NT2/D1 (cell line): ENCODE data around the gene SIL1.
A peak's percentile ranks its signal among the peaks of the same experiment; 100 is the strongest.

Source experiments
- DNase-seq: peaks from one replicate; pipeline ENCODE4 v3.0.0-alpha.2; 2011; ENCODE audit warnings: low read depth, low spot score
- H3K27me3 ChIP-seq: 2 replicates; pipeline ENCODE4 v1.6.0; 2011; ENCODE audit warnings: mild to moderate bottlenecking; ENCODE audit not compliant: insufficient read length, insufficient read depth
- H3K36me3 ChIP-seq: 2 replicates; pipeline ENCODE4 v1.6.1; 2011; ENCODE audit warnings: mild to moderate bottlenecking, low read length, mixed read lengths; ENCODE audit not compliant: insufficient read depth, insufficient read length
- H3K4me1 ChIP-seq: 2 replicates; pipeline ENCODE4 v1.5.1; 2011; ENCODE audit not compliant: insufficient read depth, insufficient read length
- H3K4me3 ChIP-seq: 2 replicates; pipeline ENCODE4 v1.5.1; 2011; ENCODE audit warnings: low read depth; ENCODE audit not compliant: insufficient read length
- H3K9ac ChIP-seq: 2 replicates; pipeline ENCODE4 v1.6.0; 2011; ENCODE audit warnings: low read depth; ENCODE audit not compliant: insufficient read length
- H3K9me3 ChIP-seq: 2 replicates; pipeline ENCODE4 v1.5.1; 2011; ENCODE audit warnings: mild to moderate bottlenecking, low read length; ENCODE audit not compliant: insufficient read depth
- SUZ12 ChIP-seq: IDR thresholded peaks from 2 replicates; pipeline ENCODE4 v1.6.1; 2011; ENCODE audit not compliant: insufficient read length, insufficient read depth; ENCODE audit errors: extremely low read depth
- YY1 ChIP-seq: IDR thresholded peaks from 2 replicates; pipeline ENCODE4 v1.6.1; 2011; ENCODE audit not compliant: insufficient read length, insufficient read depth
- ZNF274 ChIP-seq: IDR thresholded peaks from 2 replicates; pipeline ENCODE4 v1.6.1; 2011; ENCODE audit warnings: mild to moderate bottlenecking, low read depth, low read length

Gene SIL1

GRCh38 chr5:139197710-139198669 is at the start of gene SIL1:
SIL1 (minus strand) TSS chr5:139198368; CDS start chr5:139127843, 70,525 bp downstream.
- Histone ChIP-seq H3K9ac (peak within 1 kb of the TSS; percentile 65), H3K9me3 (no peaks in the 10 kb centered on the region), H3K27me3 (no peaks in the 10 kb centered on the region), H3K4me1 (no peaks in the 10 kb centered on the region), H3K36me3 (no peaks in the 10 kb centered on the region), H3K4me3 (peak within 1 kb of the TSS; percentile 69)
- TF ChIP-seq ZNF274 (no peak), YY1 (no peak), SUZ12 (no peak)
- peak; percentile 88 for DNase-seq

GRCh38 chr5:139246394-139246793 is 48.2 kb upstream of the SIL1 start:
- Histone ChIP-seq H3K4me1 (no peaks in the 10 kb centered on the region), H3K36me3 (no peaks in the 10 kb centered on the region), H3K27me3 (no peaks in the 10 kb centered on the region), H3K9ac (no peak overlapping the region), H3K4me3 (no peak overlapping the region), H3K9me3 (no peaks in the 10 kb centered on the region)
- no peak for DNase-seq
- TF ChIP-seq SUZ12 (no peak), ZNF274 (no peak), YY1 (no peak)

GRCh38 chr5:139245637-139246339 is 47.6 kb upstream of the SIL1 start:
- Histone ChIP-seq H3K9ac (no peak overlapping the region), H3K36me3 (no peaks in the 10 kb centered on the region), H3K4me1 (no peaks in the 10 kb centered on the region), H3K9me3 (no peaks in the 10 kb centered on the region), H3K4me3 (no peak overlapping the region), H3K27me3 (no peaks in the 10 kb centered on the region)
- DNase-seq: no peak
- TF ChIP-seq YY1: no peak
- no peak for TF ChIP-seq SUZ12
- TF ChIP-seq ZNF274: no peak

GRCh38 chr5:139243425-139243970 is 45.3 kb upstream of the SIL1 start:
- H3K36me3 ChIP-seq: no peaks in the 10 kb centered on the region
- no peaks in the 10 kb centered on the region for H3K4me1 ChIP-seq
- H3K27me3 ChIP-seq: no peaks in the 10 kb centered on the region
- H3K9me3 ChIP-seq: no peaks in the 10 kb centered on the region
- TF ChIP-seq ZNF274: no peak
- no peak for TF ChIP-seq SUZ12
- no peak for TF ChIP-seq YY1
- H3K4me3 ChIP-seq: no peak overlapping the region
- DNase-seq: no peak
- no peak overlapping the region for H3K9ac ChIP-seq

- H3K27me3 ChIP-seq: no peaks in the 10 kb centered on the region
- no peak overlapping the region for H3K4me3 ChIP-seq
- TF ChIP-seq ZNF274 (no peak), SUZ12 (no peak), YY1 (no peak)
- no peaks in the 10 kb centered on the region for H3K36me3 ChIP-seq
- no peak for DNase-seq
- H3K9ac ChIP-seq: no peak overlapping the region
- H3K4me1 ChIP-seq: no peaks in the 10 kb centered on the region
- H3K9me3 ChIP-seq: 0 out of 2 replicates have a peak, but pooled peaks cover 4% of the 10 kb centered on the region
Measured at GRCh38 chr5:139241139-139241538, 43.0 kb upstream of the SIL1 start.

- no peaks in the 10 kb centered on the region for H3K27me3 ChIP-seq
- DNase-seq: no peak
- H3K36me3 ChIP-seq: no peaks in the 10 kb centered on the region
- H3K4me3 ChIP-seq: no peak overlapping the region
- no peak overlapping the region for H3K9ac ChIP-seq
- H3K4me1 ChIP-seq: no peaks in the 10 kb centered on the region
- 0 out of 2 replicates have a peak, but pooled peaks cover 4% of the 10 kb centered on the region for H3K9me3 ChIP-seq
- TF ChIP-seq YY1: no peak
- no peak for TF ChIP-seq SUZ12
- no peak for TF ChIP-seq ZNF274
Measured at GRCh38 chr5:139236479-139236878, 38.3 kb upstream of the SIL1 start.
